Spleen (tissue), 11 donors: ENCODE results near the gene ACP7. TPM values are rescaled to one million over a fixed set of nuclear protein-coding genes. Genes with fewer than 3 reads are reported as not detected.

ENCODE experiments used
- DNase-seq: peaks from one replicate; pipeline ENCODE4 v3.0.0-alpha.2; 2020
- H3K27ac ChIP-seq, 8 donors: fragments of 200-600 bp; sonication (generic) in 7 of 8; 1 replicate in 4 of 8; 2 replicates in 4 of 8; pipeline versions ENCODE4 v1.5.0 to v1.8.0; 2016 to 2021; ENCODE audit warnings: inconsistent platforms in 4 of 8, mild to moderate bottlenecking in 4 of 8, moderate library complexity in 1 of 8
- H3K27me3 ChIP-seq, 7 donors: fragments of 200-600 bp; sonication (generic) in 6 of 7; replicated peaks in 1 of 7; 1 replicate in 4 of 7; 2 replicates in 3 of 7; pipeline versions ENCODE4 v1.5.0 to v1.8.0; 2016 to 2021; ENCODE audit warnings: inconsistent platforms in 3 of 7, mild to moderate bottlenecking in 1 of 7
- H3K36me3 ChIP-seq, 6 donors: fragments of 200-600 bp; sonication (generic) in 5 of 6; 1 replicate in 4 of 6; 2 replicates in 2 of 6; pipeline versions ENCODE4 v1.5.0 to v1.8.0; 2016 to 2021; ENCODE audit warnings: inconsistent platforms in 2 of 6
- H3K4me1 ChIP-seq, 6 donors: fragments of 200-600 bp; sonication (generic) in 5 of 6; 1 replicate in 3 of 6; 2 replicates in 3 of 6; pipeline versions ENCODE4 v1.5.0 to v1.8.0; 2016 to 2021; ENCODE audit warnings: inconsistent platforms in 3 of 6
- H3K4me3 ChIP-seq, 8 donors: fragments of 200-600 bp; sonication (generic) in 7 of 8; 1 replicate in 4 of 8; 2 replicates in 4 of 8; pipeline versions ENCODE4 v1.5.0 to v1.8.0; 2016 to 2021; ENCODE audit warnings: inconsistent platforms in 4 of 8, mild to moderate bottlenecking in 4 of 8, moderate library complexity in 2 of 8
- H3K9me3 ChIP-seq, 8 donors: fragments of 200-600 bp; sonication (generic) in 7 of 8; 1 replicate in 4 of 8; 2 replicates in 4 of 8; pipeline versions ENCODE4 v1.5.0 to v1.8.0; 2016 to 2021; ENCODE audit warnings: inconsistent platforms in 4 of 8
- POLR2A ChIP-seq, 3 donors: fragments of 450-650 bp; IDR thresholded peaks; one replicate each; pipeline ENCODE4 v1.5.1; 2017; ENCODE audit warnings: antibody characterized with exemption in 3 of 3, mild to moderate bottlenecking in 1 of 3
- POLR2AphosphoS5 ChIP-seq, 3 donors: sonication (generic); formaldehyde crosslinking; IDR thresholded peaks; one replicate each; pipeline ENCODE4 v1.5.1; 2017; ENCODE audit warnings: antibody characterized with exemption in 3 of 3
- WGBS, 5 donors: extraction: QIAGEN DNeasy Blood & Tissue Kit in 3 of 5; methylation state at CpG; one replicate each; pipeline versions ENCODE4 v1.1.5 to v1.1.7; 2013 to 2018; 5-methylcytosine and 5-hydroxymethylcytosine counted together
- intact Hi-C: fragments of 100-400 bp; cut with DNase I; formaldehyde crosslinking; loops from one replicate; pipeline ENCODE4 v1.15.0; 2023; ENCODE audit warnings: low total_unique reads
- polyA plus RNA-seq, 3 donors: library from polyadenylated mRNA; stranded (reverse); fragments of 200-250 nt; gene quantifications; one replicate each; pipeline ENCODE4 v1.2.1, GENCODE V29; 2013
- total RNA-seq, 7 donors: library from RNA; depleted of rRNA in 3 of 7; stranded (reverse); fragments of >200 nt in 3 of 7; fragmentation: NEBNext Ultra II Directional in 4 of 7; extraction: Animal tissue kit (Norgen Biotek cat#: 25700) in 4 of 7; gene quantifications; one replicate each; pipeline versions ENCODE4 v1.1.0 to v1.2.1, GENCODE V29; 2016 to 2021
- TF ChIP-seq, protein P1 (sequence below), 11 experiments: fragments of 200-600 bp in 7 of 11; fragments of 450-650 bp in 4 of 11; sonication (generic) in 4 of 11; IDR thresholded peaks in 8 of 11; conservative IDR thresholded peaks in 3 of 11; 1 replicate in 7 of 11; 2 replicates in 4 of 11; pipeline versions ENCODE4 v1.4.0 to v1.8.0; 2016 to 2021; ENCODE audit warnings: antibody characterized with exemption in 11 of 11, inconsistent platforms in 4 of 11, mild to moderate bottlenecking in 1 of 11
- donor health status: healthy with polysubstance abuse.
- donor health status: DM: no; HTN: no; CAD: no; lungs with moderate emphysema.
- donor health status: DM: no; HTN: no; CAD: no.
- donor health status: Bipolar disorder and iron deficiency.
- donor health status: healthy.
- donor health status: DM: no; HTN: no; CAD: no.
- donor health status: DM: yes; HTN: yes; CAD: no.

ACP7 gene
- total and polyA plus RNA-seq, 10 donors: not detected

DNA sequence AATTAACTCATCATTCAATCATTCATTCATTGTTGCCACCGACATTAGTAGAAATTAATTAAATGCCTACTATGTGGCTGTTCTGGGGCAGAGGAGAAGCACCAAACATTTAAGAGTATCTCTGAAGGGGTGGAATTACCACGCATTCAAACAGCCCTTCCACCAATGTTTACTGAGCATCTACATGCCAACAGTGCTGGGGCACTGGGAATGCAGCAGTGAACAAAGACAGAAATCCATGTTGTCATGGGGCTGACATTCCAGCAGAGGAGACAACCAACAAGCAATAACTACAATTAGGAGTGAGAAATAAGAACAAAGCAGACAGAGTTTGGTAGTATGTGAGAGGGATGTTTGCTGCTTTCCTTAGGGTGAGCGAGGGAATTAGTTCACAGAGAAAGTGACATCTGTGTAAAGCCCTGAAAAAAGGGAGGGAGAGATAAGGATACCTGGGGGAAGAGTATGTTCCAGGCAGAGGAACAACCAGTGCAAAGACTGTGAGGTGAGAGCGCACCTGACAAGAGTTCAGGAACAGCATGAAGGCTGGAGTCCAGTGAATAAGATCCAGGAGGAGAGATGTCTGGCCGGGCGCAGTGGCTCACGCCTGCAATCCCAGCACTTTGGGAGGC, 40.1 kb downstream of the ACP7 start:
- TF ChIP-seq, protein P1, sequence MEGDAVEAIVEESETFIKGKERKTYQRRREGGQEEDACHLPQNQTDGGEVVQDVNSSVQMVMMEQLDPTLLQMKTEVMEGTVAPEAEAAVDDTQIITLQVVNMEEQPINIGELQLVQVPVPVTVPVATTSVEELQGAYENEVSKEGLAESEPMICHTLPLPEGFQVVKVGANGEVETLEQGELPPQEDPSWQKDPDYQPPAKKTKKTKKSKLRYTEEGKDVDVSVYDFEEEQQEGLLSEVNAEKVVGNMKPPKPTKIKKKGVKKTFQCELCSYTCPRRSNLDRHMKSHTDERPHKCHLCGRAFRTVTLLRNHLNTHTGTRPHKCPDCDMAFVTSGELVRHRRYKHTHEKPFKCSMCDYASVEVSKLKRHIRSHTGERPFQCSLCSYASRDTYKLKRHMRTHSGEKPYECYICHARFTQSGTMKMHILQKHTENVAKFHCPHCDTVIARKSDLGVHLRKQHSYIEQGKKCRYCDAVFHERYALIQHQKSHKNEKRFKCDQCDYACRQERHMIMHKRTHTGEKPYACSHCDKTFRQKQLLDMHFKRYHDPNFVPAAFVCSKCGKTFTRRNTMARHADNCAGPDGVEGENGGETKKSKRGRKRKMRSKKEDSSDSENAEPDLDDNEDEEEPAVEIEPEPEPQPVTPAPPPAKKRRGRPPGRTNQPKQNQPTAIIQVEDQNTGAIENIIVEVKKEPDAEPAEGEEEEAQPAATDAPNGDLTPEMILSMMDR (IDR thresholded peaks at IDR 0.05 in 8 of 11, conservative IDR thresholded peaks at IDR 0.05 in 3 of 11): no peak
- TF ChIP-seq POLR2AphosphoS5 (IDR thresholded peaks at IDR 0.05) (no peak), POLR2A (IDR thresholded peaks at IDR 0.05) (no peak)
- Histone ChIP-seq H3K27me3 (peaks cover 0 to 14% (median 0%) of the 10 kb centered on the region in 7 donors), H3K9me3 (no peaks in the 10 kb centered on the region), H3K4me3 (no peak overlapping the region), H3K36me3 (no peaks in the 10 kb centered on the region), H3K4me1 (peaks cover 0 to 59% (median 39%) of the 10 kb centered on the region in 6 donors), H3K27ac (no peak overlapping the region)
- intact Hi-C loops: loop anchor here (5.0 to 10.0 kb wide), 3 partner anchors 61 to 411 kb away; partner anchors contain the start of gene EID2B
- WGBS, 5 donors: 83 to 96% (median 88%) methylated on average over 7 of the region's 7 CpGs
- DNase-seq: no peak

DNA sequence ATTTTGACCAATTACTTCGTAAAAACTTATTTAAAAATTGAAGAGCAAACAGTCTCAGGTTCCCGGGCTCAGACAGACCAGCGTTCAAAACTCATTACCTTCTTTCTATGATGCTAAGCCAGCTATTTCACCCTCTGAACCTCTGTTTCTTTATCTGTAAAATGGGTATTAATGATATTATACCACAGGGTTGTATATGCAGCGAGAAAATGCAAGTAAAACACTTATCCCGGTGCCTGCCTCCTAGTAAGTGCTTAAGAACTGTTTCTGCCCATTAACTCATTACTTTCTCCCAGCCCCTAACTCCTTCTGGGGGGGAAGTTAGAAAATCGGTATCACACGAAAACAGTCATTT, 41.0 kb downstream of the ACP7 start:
- Histone ChIP-seq H3K27ac (peak overlapping the region; percentile 49 to 93 (median 84)), H3K4me1 (peaks cover 0 to 68% (median 46%) of the 10 kb centered on the region in 6 donors), H3K27me3 (peaks cover 0 to 6% (median 0%) of the 10 kb centered on the region in 7 donors), H3K9me3 (no peaks in the 10 kb centered on the region), H3K36me3 (no peaks in the 10 kb centered on the region), H3K4me3 (peak overlapping the region; percentile 79 to 99 (median 95))
- TF ChIP-seq POLR2A (IDR thresholded peaks at IDR 0.05) (no peak), POLR2AphosphoS5 (IDR thresholded peaks at IDR 0.05) (no peak)
- TF ChIP-seq, protein P1 (IDR thresholded peaks at IDR 0.05 in 8 of 11, conservative IDR thresholded peaks at IDR 0.05 in 3 of 11): no peak
- 32 to 39% (median 36%) methylated on average over 7 of the region's 7 CpGs for WGBS, 5 donors
- intact Hi-C loops: loop anchor here (10.0 kb wide), 2 partner anchors 60 to 410 kb away; partner anchors contain the start of gene EID2B
- DNase-seq: no peak

DNA sequence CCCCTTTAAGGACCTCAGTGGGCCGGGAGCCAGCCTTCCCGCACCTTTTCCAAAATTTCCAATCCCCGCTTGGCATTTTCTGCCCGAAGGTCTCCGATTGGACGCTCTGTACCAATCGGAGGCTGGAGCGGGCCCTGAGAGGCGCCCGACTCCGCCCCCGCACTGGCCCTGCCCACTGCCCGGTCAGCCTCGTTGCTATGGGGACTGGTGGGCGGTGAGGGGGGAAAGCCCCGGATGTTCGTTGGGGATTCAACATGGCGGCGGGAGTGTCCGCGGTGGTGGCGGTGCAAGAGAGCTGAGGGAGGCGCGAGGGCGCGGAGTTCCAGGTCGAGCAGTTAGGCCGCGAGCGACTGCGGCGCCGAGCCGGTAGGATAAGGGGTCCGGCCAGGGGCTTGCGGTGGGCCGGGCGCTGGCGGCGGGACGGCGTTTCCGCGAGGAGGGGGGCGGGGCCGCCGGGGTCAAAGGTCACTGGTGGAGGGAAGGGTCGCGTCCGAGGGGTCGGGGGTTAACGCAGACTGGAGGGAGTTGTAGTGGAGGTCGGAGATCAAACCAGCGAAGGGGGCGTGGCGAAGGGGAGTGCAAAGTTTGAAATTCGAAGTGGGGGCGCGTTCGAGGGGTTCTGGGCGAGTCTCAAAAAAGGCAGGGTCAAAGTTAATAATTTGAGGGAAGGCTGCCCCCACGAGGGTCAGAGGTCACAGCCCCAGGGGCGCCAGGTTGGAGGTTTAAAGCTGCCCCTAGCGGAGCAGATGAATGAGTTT, 41.6 kb downstream of the ACP7 start, which contains the start of gene PAK4:
PAK4 (plus strand) TSS at position 233 of the 758 bp plus-strand sequence. CDS start 43,768 bp downstream, outside the sequence.
- H3K36me3 ChIP-seq: no peaks in the 10 kb centered on the region
- H3K9me3 ChIP-seq: no peaks in the 10 kb centered on the region
- TF ChIP-seq POLR2A (IDR thresholded peaks at IDR 0.05) (peak in 2 of 3 donors; percentile 5 to 32), POLR2AphosphoS5 (IDR thresholded peaks at IDR 0.05) (peak; percentile 86 to 88 (median 87))
- TF ChIP-seq, protein P1 (IDR thresholded peaks at IDR 0.05 in 8 of 11, conservative IDR thresholded peaks at IDR 0.05 in 3 of 11): peak in 2 of 11 experiments; percentile 24 to 43
- peak; percentile 99 for DNase-seq
- H3K27ac ChIP-seq: peak within 1 kb of the TSS; percentile 49 to 93 (median 84)
- 1 to 3% (median 2%) methylated on average over 64 of the region's 64 CpGs for WGBS, 5 donors
- intact Hi-C loops: loop anchor here (10.0 kb wide), 2 partner anchors 59 to 409 kb away; partner anchors contain the start of gene EID2B
- peak within 1 kb of the TSS; percentile 79 to 99 (median 95) for H3K4me3 ChIP-seq
- H3K27me3 ChIP-seq: peaks cover 0 to 6% (median 0%) of the 10 kb centered on the region in 7 donors
- peaks cover 0 to 74% (median 52%) of the 10 kb centered on the region in 6 donors for H3K4me1 ChIP-seq
